CD4-positive, alpha-beta T cell treated with Interleukin-6 at 100 ng/mL for 8 hours (primary cell): ENCODE measurements around the gene TMCO4.

Experiments
- DNase-seq: peaks from one replicate; pipeline ENCODE4 v3.0.0-alpha.2; 2020; ENCODE audit warnings: mixed read lengths, low spot score

Gene TMCO4

GRCh38 chr1:19684677-19685076, 115.0 kb downstream of the TMCO4 start:
- DNase-seq: no peak

- no peak for DNase-seq
Measured at GRCh38 chr1:19683351-19683750, 116.4 kb downstream of the TMCO4 start.

GRCh38 chr1:19682901-19683300, 116.8 kb downstream of the TMCO4 start:
- no peak for DNase-seq

DNA sequence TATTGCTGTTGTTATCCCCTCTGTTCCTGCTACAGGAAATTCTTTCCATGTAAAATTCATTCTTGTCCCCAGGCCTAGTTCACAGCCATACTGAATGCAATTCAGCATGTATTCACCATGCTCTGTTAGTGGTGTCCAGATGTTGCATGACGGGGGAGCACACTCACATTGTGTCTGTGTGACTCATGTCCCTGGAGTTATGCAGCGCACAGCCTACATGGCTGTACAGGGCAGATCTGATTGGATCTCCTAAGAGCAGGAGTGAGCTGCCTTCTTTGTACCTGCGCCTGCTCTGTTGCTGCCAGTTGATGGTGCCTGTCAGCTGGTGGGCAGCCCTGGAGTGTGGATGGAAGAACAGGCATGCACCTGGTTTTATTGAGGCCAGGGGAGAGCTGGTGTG, 117.5 kb downstream of the TMCO4 start:
- no peak for DNase-seq

DNA sequence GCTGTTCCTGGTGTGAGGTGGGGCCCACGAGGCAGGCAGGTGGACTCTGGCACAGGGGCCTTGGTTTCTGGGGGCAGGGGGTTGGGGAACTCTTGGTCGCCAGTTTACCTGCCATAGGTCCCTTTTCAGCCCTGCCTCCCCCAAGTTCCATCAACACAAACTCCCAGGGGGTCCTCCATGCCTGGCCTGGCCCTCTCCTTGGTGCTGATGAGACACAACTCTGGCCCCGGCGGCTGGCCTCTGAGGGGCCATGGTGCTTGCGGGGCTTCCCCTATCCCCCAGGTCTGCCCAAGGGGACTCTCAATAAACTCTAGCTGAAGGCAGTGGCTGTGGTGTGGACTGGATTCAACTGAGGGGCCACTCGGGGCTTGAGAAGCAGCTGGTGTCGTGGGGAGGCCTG, 119.1 kb downstream of the TMCO4 start:
- no peak for DNase-seq

DNA sequence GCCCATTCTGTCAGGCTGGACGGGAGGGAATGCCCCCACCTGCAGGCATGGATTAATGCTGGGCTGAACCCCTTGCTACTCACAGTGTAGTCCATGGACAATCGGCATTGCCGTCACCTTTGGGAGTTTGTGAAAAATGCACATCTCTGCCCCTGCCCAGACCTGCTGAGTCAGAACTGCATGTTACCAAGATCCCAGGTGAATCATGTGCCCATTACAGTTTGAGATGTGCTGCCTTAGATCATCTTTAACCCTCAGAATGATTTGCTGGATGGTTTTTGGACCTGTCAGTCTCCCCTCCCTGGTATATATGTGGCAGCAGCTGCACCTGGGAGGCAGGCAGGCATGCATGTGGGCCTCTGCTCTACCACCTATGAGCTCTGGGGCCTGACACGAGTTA, 120.0 kb downstream of the TMCO4 start:
- no peak for DNase-seq

DNA sequence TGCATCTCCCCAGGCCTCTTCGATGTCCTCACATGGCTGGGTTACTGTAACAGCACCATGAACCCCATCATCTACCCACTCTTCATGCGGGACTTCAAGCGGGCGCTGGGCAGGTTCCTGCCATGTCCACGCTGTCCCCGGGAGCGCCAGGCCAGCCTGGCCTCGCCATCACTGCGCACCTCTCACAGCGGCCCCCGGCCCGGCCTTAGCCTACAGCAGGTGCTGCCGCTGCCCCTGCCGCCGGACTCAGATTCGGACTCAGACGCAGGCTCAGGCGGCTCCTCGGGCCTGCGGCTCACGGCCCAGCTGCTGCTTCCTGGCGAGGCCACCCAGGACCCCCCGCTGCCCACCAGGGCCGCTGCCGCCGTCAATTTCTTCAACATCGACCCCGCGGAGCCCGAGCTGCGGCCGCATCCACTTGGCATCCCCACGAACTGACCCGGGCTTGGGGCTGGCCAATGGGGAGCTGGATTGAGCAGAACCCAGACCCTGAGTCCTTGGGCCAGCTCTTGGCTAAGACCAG, 120.7 kb downstream of the TMCO4 start:
- no peak for DNase-seq

GRCh38 chr1:19678493-19678892, 121.2 kb downstream of the TMCO4 start:
- DNase-seq: no peak

GRCh38 chr1:19676438-19676922, 123.2 kb downstream of the TMCO4 start:
- no peak for DNase-seq

GRCh38 chr1:19675797-19676196, 123.9 kb downstream of the TMCO4 start:
- no peak for DNase-seq

GRCh38 chr1:19672237-19672636, 127.5 kb downstream of the TMCO4 start:
- no peak for DNase-seq

GRCh38 chr1:19670787-19671186, 128.9 kb downstream of the TMCO4 start:
- no peak for DNase-seq

- DNase-seq: no peak
Measured at GRCh38 chr1:19668888-19669287, 130.8 kb downstream of the TMCO4 start.

GRCh38 chr1:19665496-19666465, 133.9 kb downstream of the TMCO4 start:
- DNase-seq: no peak

GRCh38 chr1:19665186-19665495, 134.6 kb downstream of the TMCO4 start:
- DNase-seq: no peak

DNA sequence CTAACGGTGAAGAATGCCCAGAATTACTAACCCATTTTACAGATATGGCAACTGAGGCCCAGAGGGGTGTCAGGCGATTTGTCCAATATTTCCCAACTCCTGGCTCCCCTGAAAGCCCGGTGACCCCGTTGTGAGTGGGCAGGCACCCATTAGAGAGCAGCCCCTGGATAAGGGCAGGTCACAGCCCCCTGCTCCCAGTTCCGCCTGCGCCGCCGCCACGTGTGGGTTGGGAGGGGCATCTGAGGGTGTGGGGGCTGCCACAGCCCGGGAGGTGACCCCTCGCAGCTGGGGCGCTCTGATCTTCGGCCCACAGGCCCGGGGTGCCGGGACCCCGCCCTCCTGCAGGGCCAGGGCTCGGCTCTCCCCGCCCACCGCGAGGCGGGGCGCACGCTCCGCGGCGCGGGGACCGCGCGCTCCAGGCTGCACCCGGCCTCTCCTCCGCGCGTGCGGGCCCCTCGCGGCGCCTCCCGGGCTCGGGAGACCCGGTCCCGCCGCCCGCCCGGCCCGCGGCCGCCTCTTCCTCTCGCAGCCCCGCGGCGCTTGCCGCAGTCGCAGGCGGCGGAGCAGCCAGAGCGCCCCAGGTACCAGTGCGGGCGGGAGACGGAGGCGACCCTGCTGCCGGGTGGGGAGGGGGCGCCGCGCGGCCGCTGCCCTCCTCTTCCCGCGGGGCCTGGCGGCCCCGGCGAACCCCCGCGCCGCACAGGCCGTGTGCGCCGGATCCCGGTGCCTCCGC, 135.1 kb downstream of the TMCO4 start, which contains the start of gene HTR6:
Gene HTR6 (plus strand): TSS at position 423 of the 733 bp plus-strand sequence. CDS start 879 bp downstream, outside the sequence.
- DNase-seq: peak; percentile 4

DNA sequence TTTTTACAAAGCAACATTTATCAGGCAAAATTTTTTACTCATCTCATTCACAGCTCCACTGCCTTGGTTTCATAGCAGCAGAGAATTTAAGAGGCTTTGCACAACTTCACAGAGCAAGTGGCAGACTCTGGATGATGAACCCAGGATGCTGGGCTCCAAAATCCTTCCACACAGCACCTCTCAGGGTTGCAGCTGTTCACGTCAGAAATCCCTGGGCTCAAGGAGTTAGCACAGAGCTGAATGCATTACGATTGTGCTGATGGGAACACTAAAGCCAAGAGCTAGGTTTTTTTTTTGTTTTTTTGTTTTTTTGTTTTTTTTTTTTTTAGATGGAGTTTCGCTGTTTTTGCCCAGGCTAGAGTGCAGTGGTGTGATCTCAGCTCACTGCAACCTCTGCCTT, 137.4 kb downstream of the TMCO4 start:
- no peak for DNase-seq

DNA sequence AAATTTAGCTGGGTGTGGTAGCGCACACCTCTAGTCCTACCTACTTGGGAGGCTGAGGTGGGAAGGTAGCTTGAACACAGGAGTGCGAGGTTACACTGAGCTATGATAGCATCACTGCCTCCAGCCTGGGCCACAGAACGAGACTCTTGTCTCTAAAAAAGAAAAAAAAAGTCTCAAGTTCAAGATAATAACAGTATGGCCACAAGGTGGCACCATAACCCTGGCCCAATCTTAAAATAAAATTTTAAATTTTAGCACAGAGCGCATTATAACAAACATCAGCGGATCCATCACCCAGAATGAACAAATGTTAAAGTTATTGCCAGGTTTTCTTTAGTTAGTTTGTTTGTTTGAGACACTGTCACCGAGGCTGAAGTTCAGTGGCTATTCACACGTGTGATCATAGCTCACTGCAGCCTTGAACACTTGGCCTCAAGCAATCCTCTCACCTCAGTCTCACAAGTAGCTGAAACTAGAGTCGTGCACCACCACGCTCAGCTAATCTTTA, 137.9 kb downstream of the TMCO4 start:
- peak; percentile 44 for DNase-seq

GRCh38 chr1:19658186-19658585, 141.5 kb downstream of the TMCO4 start:
- DNase-seq: no peak

GRCh38 chr1:19657511-19657910, 142.2 kb downstream of the TMCO4 start:
- DNase-seq: no peak

DNA sequence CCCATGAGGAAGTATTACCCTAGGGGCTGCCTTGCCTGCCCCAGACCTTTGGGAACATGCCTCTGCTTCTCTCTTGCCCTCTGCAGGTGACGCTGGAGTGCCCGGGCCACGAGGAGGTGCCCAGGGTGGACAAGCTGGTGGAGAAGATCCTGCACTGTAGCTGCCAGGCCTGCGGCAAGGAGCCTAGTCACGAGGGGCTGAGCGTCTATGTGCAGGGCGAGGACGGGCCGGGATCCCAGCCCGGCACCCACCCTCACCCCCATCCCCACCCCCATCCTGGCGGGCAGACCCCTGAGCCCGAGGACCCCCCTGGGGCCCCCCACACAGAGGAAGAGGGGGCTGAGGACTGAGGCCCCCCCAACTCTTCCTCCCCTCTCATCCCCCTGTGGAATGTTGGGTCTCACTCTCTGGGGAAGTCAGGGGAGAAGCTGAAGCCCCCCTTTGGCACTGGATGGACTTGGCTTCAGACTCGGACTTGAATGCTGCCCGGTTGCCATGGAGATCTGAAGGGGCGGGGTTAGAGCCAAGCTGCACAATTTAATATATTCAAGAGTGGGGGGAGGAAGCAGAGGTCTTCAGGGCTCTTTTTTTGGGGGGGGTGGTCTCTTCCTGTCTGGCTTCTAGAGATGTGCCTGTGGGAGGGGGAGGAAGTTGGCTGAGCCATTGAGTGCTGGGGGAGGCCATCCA, 142.8 kb downstream of the TMCO4 start:
- DNase-seq: no peak
